Naive B cell (primary cell): ENCODE data around the gene SULF2. TPM values are rescaled to one million over a fixed set of nuclear protein-coding genes. Genes with fewer than 3 reads are reported as not detected.

Source experiments
- ATAC-seq, 2 donors: fragments of 150-1000 bp; cut with Tn5 transposase; 2 replicates each; pipeline ENCODE4 v1.10.0; 2021; ENCODE audit warnings: low read depth in 2 of 2, mild to moderate bottlenecking in 2 of 2, moderate library complexity in 2 of 2
- DNase-seq: peaks from one replicate; pipeline ENCODE4 v3.0.0; 2022
- H3K27ac Mint-ChIP-seq, 6 donors: one replicate each; pipeline ENCODE4 v1.8.0; 2020 to 2022; ENCODE audit warnings: mild to moderate bottlenecking in 6 of 6, mixed read lengths in 6 of 6, moderate library complexity in 5 of 6, inconsistent platforms in 2 of 6
- H3K27me3 Mint-ChIP-seq, 3 donors: one replicate each; pipeline ENCODE4 v1.8.0; 2021 to 2022; ENCODE audit warnings: mixed read lengths in 3 of 3, mild to moderate bottlenecking in 1 of 3
- H3K36me3 Mint-ChIP-seq, 2 donors: one replicate each; pipeline ENCODE4 v1.8.0; 2020 to 2022; ENCODE audit warnings: mixed read lengths in 2 of 2, inconsistent platforms in 1 of 2, mild to moderate bottlenecking in 1 of 2
- H3K4me1 Mint-ChIP-seq, 3 donors: one replicate each; pipeline ENCODE4 v1.8.0; 2020 to 2022; ENCODE audit warnings: mixed read lengths in 3 of 3, inconsistent platforms in 1 of 3, mild to moderate bottlenecking in 1 of 3, moderate library complexity in 1 of 3
- H3K4me3 Mint-ChIP-seq, 8 donors: one replicate each; pipeline ENCODE4 v1.8.0; 2020 to 2022; ENCODE audit warnings: mild to moderate bottlenecking in 8 of 8, mixed read lengths in 8 of 8, moderate library complexity in 8 of 8, inconsistent platforms in 2 of 8
- H3K9me3 Mint-ChIP-seq, 7 donors: one replicate each; pipeline ENCODE4 v1.8.0; 2020 to 2022; ENCODE audit warnings: mixed read lengths in 7 of 7, mild to moderate bottlenecking in 5 of 7, inconsistent platforms in 2 of 7, moderate library complexity in 1 of 7
- polyA plus RNA-seq, 6 donors: library from polyadenylated mRNA; unstranded; fragments of 300-500 nt; fragmentation: Illumina TruSeq; gene quantifications; one replicate each; pipeline ENCODE4 v1.2.3, GENCODE V29; 2021; ENCODE audit warnings: low read depth in 6 of 6

Gene SULF2
- polyA plus RNA-seq, 6 donors from 2014 or later, result 1.2 to 3.2 (median 2.6) TPM; not detected in 1

GRCh38 chr20:47682028-47682783 is 103.1 kb downstream of the SULF2 start:
- no peak for ATAC-seq
- H3K4me1 Mint-ChIP-seq, result peaks cover 0 to 9% (median 0%) of the 10 kb centered on the region in 3 donors
- peak overlapping the region in 1 of 6 donors; percentile 47 for H3K27ac Mint-ChIP-seq
- peaks cover 0 to 1% of the 10 kb centered on the region in 2 donors for H3K36me3 Mint-ChIP-seq
- no peak overlapping the region for H3K4me3 Mint-ChIP-seq
- peaks cover 0 to under 1% (median 0%) of the 10 kb centered on the region in 7 donors for H3K9me3 Mint-ChIP-seq
- DNase-seq, result no peak
- peaks cover 0 to 9% (median 3%) of the 10 kb centered on the region in 3 donors for H3K27me3 Mint-ChIP-seq

GRCh38 chr20:47680804-47681529 is 104.3 kb downstream of the SULF2 start:
- Mint-ChIP-seq H3K9me3 (no peaks in the 10 kb centered on the region), H3K4me3 (no peak overlapping the region), H3K27me3 (peaks cover 0 to 8% (median 3%) of the 10 kb centered on the region in 3 donors), H3K36me3 (no peaks in the 10 kb centered on the region), H3K27ac (peak overlapping the region in 1 of 6 donors; percentile 26), H3K4me1 (peaks cover 0 to 9% (median 0%) of the 10 kb centered on the region in 3 donors)
- ATAC-seq (no peak), DNase-seq (no peak)

- no peaks in the 10 kb centered on the region for H3K9me3 Mint-ChIP-seq
- ATAC-seq (no peak), DNase-seq (no peak)
- peaks cover 0 to 9% (median 0%) of the 10 kb centered on the region in 3 donors for H3K4me1 Mint-ChIP-seq
- peak overlapping the region in 1 of 6 donors; percentile 79 for H3K27ac Mint-ChIP-seq
- H3K4me3 Mint-ChIP-seq, result peak overlapping the region in 1 of 8 donors; percentile 66
- H3K36me3 Mint-ChIP-seq, result no peaks in the 10 kb centered on the region
- peaks cover 0 to 8% (median 0%) of the 10 kb centered on the region in 3 donors for H3K27me3 Mint-ChIP-seq
Observed at GRCh38 chr20:47679462-47679861, 105.8 kb downstream of the SULF2 start.

DNA sequence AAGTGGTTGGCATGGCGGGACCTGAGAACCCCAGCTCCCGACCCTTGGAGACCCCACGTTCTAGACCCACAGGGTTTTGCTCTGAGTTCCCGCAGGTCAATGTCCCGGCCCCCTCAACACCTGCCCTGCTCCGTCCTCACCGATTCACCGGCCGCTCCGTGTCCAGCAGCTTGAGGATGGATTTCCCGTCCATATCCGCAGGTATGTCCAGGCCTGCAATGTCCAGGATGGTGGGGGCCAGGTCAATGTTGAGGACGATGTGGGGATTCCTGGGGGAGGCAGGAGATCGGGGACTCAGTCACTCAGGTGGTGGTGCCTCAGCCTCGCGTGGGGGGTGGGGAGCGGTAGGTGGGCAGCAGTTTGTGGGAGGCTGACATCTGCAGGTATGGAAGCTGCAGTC is 106.7 kb downstream of the SULF2 start:
- Mint-ChIP-seq H3K27ac (no peak overlapping the region), H3K27me3 (peaks cover 0 to 8% (median 0%) of the 10 kb centered on the region in 3 donors), H3K9me3 (no peaks in the 10 kb centered on the region), H3K4me1 (peaks cover 0 to 9% (median 0%) of the 10 kb centered on the region in 3 donors), H3K36me3 (no peaks in the 10 kb centered on the region), H3K4me3 (no peak overlapping the region)
- DNase-seq (no peak), ATAC-seq (no peak)

- peaks cover 0 to 9% (median 0%) of the 10 kb centered on the region in 3 donors for H3K4me1 Mint-ChIP-seq
- ATAC-seq, result peak; percentile 69 to 84
- peak overlapping the region in 3 of 6 donors; percentile 26 to 82 (median 76) for H3K27ac Mint-ChIP-seq
- no peaks in the 10 kb centered on the region for H3K36me3 Mint-ChIP-seq
- H3K27me3 Mint-ChIP-seq, result peaks cover 0 to 8% (median 0%) of the 10 kb centered on the region in 3 donors
- peak; percentile 48 for DNase-seq
- H3K4me3 Mint-ChIP-seq, result no peak overlapping the region
- H3K9me3 Mint-ChIP-seq, result no peaks in the 10 kb centered on the region
Observed at GRCh38 chr20:47677635-47678453, 107.4 kb downstream of the SULF2 start.

GRCh38 chr20:47676912-47677634 is 108.2 kb downstream of the SULF2 start:
- Mint-ChIP-seq H3K27me3 (peaks cover 0 to 8% (median 4%) of the 10 kb centered on the region in 3 donors), H3K9me3 (no peaks in the 10 kb centered on the region), H3K27ac (peak overlapping the region in 2 of 6 donors; percentile 26 to 76), H3K4me1 (peaks cover 0 to 9% (median 0%) of the 10 kb centered on the region in 3 donors), H3K4me3 (no peak overlapping the region), H3K36me3 (no peaks in the 10 kb centered on the region)
- DNase-seq, result no peak
- ATAC-seq, result no peak

GRCh38 chr20:47676219-47676721 is 109.0 kb downstream of the SULF2 start:
- Mint-ChIP-seq H3K27ac (no peak overlapping the region), H3K4me1 (peaks cover 0 to 9% (median 0%) of the 10 kb centered on the region in 3 donors), H3K36me3 (no peaks in the 10 kb centered on the region), H3K27me3 (peaks cover 0 to 8% (median 4%) of the 10 kb centered on the region in 3 donors), H3K9me3 (no peaks in the 10 kb centered on the region), H3K4me3 (peak overlapping the region in 1 of 8 donors; percentile 75)
- ATAC-seq, result no peak
- no peak for DNase-seq

DNA sequence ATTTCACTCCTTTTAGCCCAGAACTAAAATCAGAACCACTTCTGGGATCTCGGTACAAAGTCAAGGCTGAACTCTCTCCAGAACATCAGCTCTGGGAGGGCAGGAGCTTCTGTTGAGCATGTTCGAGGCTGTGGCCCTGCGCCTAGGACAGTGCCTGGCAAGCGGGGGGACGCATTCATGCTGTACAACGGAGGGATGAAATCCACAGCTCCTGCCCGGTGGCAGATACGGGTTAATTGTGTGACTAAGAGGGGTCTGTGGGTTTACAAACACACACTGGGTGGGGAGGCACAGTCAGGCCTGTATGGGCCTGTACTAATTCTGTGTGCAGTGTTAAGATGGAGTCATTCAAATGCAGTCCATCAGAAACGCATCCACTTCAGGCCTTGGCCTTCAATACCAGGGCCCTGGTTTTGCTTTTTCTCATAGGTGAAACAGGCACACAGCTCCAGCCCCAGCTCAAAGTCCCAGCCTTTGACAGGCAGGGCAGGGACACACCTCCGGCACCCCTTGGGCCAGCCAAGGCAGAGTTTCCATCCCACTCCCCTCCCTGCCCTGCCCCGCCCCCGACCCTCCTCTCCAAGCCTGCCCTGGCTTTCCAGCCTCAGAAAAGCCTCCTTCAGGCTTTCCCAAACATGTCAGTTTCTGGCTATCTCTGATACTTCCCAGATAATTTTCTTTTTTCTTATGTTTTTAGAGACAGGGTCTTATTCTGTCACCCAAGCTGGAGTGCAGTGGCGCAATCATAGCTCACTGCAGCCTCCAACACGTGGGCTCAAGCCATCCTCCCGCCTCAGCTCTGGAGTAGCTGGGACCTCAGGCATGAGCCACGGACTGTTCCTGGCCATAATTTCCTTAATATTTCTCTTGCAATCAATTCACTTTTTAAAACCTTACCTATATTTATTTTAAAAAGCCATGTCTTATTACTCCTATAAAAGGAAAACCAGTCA is 109.8 kb downstream of the SULF2 start:
- H3K36me3 Mint-ChIP-seq, result no peaks in the 10 kb centered on the region
- H3K27me3 Mint-ChIP-seq, result peaks cover 0 to 8% (median 4%) of the 10 kb centered on the region in 3 donors
- DNase-seq, result no peak
- H3K9me3 Mint-ChIP-seq, result no peaks in the 10 kb centered on the region
- no peak overlapping the region for H3K4me3 Mint-ChIP-seq
- H3K4me1 Mint-ChIP-seq, result peaks cover 0 to 9% (median 0%) of the 10 kb centered on the region in 3 donors
- no peak for ATAC-seq
- H3K27ac Mint-ChIP-seq, result peak overlapping the region in 1 of 6 donors; percentile 74

GRCh38 chr20:47674686-47675085 is 110.6 kb downstream of the SULF2 start:
- no peak for DNase-seq
- H3K27ac Mint-ChIP-seq, result peak overlapping the region in 1 of 6 donors; percentile 74
- no peaks in the 10 kb centered on the region for H3K9me3 Mint-ChIP-seq
- ATAC-seq, result no peak
- H3K4me3 Mint-ChIP-seq, result peak overlapping the region in 1 of 8 donors; percentile 56
- H3K36me3 Mint-ChIP-seq, result no peaks in the 10 kb centered on the region
- H3K27me3 Mint-ChIP-seq, result peaks cover 0 to 8% (median 4%) of the 10 kb centered on the region in 3 donors
- H3K4me1 Mint-ChIP-seq, result peaks cover 0 to 9% (median 0%) of the 10 kb centered on the region in 3 donors

DNA sequence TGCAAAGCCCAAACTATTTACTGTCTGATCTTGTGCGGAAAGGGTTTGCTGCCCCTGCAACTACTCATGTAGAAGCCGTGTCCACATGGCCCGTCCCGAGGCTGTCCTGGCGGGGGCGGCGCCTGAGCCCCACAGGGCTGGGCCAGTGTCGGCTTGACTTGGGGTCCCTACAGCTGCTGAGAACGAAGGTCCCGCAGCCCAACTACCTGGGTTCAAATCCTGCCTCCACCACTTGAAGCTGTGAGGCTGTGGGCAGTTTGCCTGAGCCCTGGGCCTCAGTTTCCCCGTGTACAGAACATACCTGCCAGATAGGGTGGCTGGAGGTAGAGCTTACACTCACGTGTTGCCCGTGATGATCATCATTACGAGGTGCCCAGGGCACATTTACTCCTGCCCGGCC is 111.1 kb downstream of the SULF2 start:
- no peak for ATAC-seq
- H3K27me3 Mint-ChIP-seq, result peaks cover 0 to 4% (median 4%) of the 10 kb centered on the region in 3 donors
- peak overlapping the region in 1 of 6 donors; percentile 68 for H3K27ac Mint-ChIP-seq
- H3K4me1 Mint-ChIP-seq, result peaks cover 0 to 9% (median 0%) of the 10 kb centered on the region in 3 donors
- H3K9me3 Mint-ChIP-seq, result no peaks in the 10 kb centered on the region
- peak overlapping the region in 1 of 8 donors; percentile 35 for H3K4me3 Mint-ChIP-seq
- no peaks in the 10 kb centered on the region for H3K36me3 Mint-ChIP-seq
- no peak for DNase-seq

DNA sequence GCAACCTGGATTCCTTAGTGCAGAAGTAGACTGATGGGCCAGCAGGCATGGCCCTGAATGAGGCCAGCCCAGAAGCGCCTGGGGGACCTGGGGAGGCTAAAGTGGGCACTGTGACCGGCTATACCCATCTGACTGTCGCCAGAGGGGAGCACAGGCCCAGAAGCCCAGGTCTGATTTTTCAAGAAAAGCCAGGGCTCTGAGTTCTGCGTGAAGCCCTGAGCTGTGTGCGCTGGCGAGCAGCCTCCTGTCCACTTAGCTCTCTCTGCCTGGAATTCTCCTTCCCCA is 111.7 kb downstream of the SULF2 start:
- Mint-ChIP-seq H3K4me1 (peaks cover 0 to 11% (median 5%) of the 10 kb centered on the region in 3 donors), H3K9me3 (peaks cover 0 to 2% (median 0%) of the 10 kb centered on the region in 7 donors), H3K27ac (peak overlapping the region in 1 of 6 donors; percentile 68), H3K27me3 (peaks cover 0 to 4% (median 0%) of the 10 kb centered on the region in 3 donors), H3K4me3 (peak overlapping the region in 1 of 8 donors; percentile 15), H3K36me3 (no peaks in the 10 kb centered on the region)
- DNase-seq (no peak), ATAC-seq (no peak)
